ENCODE data around the gene PIGU.

DNA sequence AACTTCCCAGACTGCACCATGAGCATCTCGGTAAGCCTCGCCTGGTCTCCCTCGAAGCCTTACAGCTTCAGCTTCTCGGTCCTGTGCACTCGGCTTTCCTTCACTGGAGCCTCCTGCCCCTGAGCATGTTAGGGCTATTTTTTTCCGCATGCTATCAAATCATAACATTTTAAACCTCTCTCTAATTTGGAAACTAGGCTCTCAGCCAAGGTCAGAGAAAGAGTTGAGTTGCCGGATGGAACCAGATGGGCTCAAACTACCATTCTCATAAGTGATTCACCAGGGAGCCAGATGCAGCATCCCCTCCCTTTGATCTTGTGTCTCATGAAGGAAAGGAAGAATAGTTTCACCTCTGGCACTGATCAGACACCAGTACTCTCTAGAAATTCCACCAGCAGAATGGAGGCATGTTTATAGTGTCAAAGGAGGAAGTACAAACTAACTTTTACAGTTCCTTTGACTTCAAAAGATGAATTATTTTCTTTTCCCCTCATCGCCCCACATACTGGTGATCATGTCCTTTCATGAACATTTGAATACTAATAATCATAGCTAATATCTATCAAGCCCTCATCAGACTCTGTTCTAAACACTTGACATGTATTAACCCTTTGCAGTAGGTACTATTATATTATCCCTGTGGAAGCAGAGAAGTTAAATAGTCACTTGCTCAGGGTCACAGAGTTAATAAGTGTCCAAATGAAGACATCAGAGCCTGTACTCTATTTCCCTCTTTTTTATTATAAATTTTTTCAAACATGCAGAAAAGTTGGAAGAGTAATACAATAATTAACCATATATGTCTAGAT lies 71.7 kb downstream of the PIGU start:
- no peak for TF ChIP-seq POLR2A (IDR thresholded peaks at IDR 0.05)
- peak in 1 of 2 donors; percentile 13 for TF ChIP-seq POLR2AphosphoS5 (IDR thresholded peaks at IDR 0.05; ENCODE audit: insufficient read depth in 1 of 2, low read depth in 1 of 2)
